Lower leg skin (tissue), 4 donors: Measurements from ENCODE around the gene CHL1. TPM values are rescaled to one million over a fixed set of nuclear protein-coding genes. Genes with fewer than 3 reads are reported as not detected.

Experiments
- DNase-seq, 2 donors: peaks; one replicate each; pipeline ENCODE4 v3.0.0-alpha.2; 2019; ENCODE audit warnings: low spot score in 2 of 2
- H3K4me3 ChIP-seq: fragments of 200-600 bp; sonication (generic); 2 replicates; pipeline ENCODE4 v1.5.1; 2017; ENCODE audit warnings: mild to moderate bottlenecking, low read depth; ENCODE audit not compliant: poor library complexity, severe bottlenecking
- CTCF ChIP-seq, 3 donors: fragments of 450-650 bp; IDR thresholded peaks; one replicate each; pipeline ENCODE4 v1.5.1; 2016; ENCODE audit warnings: antibody characterized with exemption in 3 of 3, mild to moderate bottlenecking in 3 of 3, moderate library complexity in 2 of 3
- POLR2A ChIP-seq, 2 donors: fragments of 450-650 bp; IDR thresholded peaks; one replicate each; pipeline ENCODE4 v1.6.1; 2016 to 2017; ENCODE audit warnings: antibody characterized with exemption in 2 of 2, mild to moderate bottlenecking in 1 of 2, moderate library complexity in 1 of 2
- WGBS, 2 donors: methylation state at CpG; one replicate each; pipeline ENCODE4 v1.1.5; 2018; 5-methylcytosine and 5-hydroxymethylcytosine counted together
- intact Hi-C: fragments of 100-400 bp; cut with DNase I; formaldehyde crosslinking; loops from one replicate; pipeline ENCODE4 v1.15.0; 2023; ENCODE audit warnings: low total_unique reads
- total RNA-seq, 4 donors: library from RNA; depleted of rRNA; stranded (reverse); fragments of >200 nt; gene quantifications; one replicate each; pipeline ENCODE4 v1.1.0, GENCODE V29; 2016

Gene CHL1
- total RNA-seq, 4 donors from 2014 or later = 32.7 to 53.1 (median 42.9) TPM

GRCh38 chr3:291646-292436 lies 95.3 kb downstream of the CHL1 start:
- intact Hi-C loops = no loop called here
- WGBS, 2 donors = 48% methylated on average over 5 of the region's 5 CpGs

GRCh38 chr3:294096-294495 lies 97.5 kb downstream of the CHL1 start:
- intact Hi-C loops = no loop called here
- 65 to 66% methylated on average over 8 of the region's 8 CpGs for WGBS, 2 donors
- no peak for TF ChIP-seq CTCF (IDR thresholded peaks at IDR 0.05)
- no peak for TF ChIP-seq POLR2A (IDR thresholded peaks at IDR 0.05)
- no peak overlapping the region for H3K4me3 ChIP-seq
- DNase-seq = no peak

More at GRCh38 chr3:291646-292436, 95.3 kb downstream of the CHL1 start:
- no peak overlapping the region for H3K4me3 ChIP-seq
- no peak for DNase-seq
- TF ChIP-seq POLR2A (IDR thresholded peaks at IDR 0.05) = no peak
- no peak for TF ChIP-seq CTCF (IDR thresholded peaks at IDR 0.05)

GRCh38 chr3:294581-294980 lies 98.0 kb downstream of the CHL1 start:
- WGBS, 2 donors = 63% methylated on average over 2 of the region's 2 CpGs
- intact Hi-C loops = no loop called here
- no peak for TF ChIP-seq POLR2A (IDR thresholded peaks at IDR 0.05)
- no peak for TF ChIP-seq CTCF (IDR thresholded peaks at IDR 0.05)
- DNase-seq = no peak
- no peak overlapping the region for H3K4me3 ChIP-seq

GRCh38 chr3:295166-295565 lies 98.6 kb downstream of the CHL1 start:
- H3K4me3 ChIP-seq = no peak overlapping the region
- DNase-seq = no peak
- intact Hi-C loops = no loop called here
- TF ChIP-seq CTCF (IDR thresholded peaks at IDR 0.05) = no peak
- TF ChIP-seq POLR2A (IDR thresholded peaks at IDR 0.05) = no peak
- WGBS, 2 donors = 70 to 73% methylated on average over 3 of the region's 3 CpGs

- 66 to 77% methylated on average over 3 of the region's 3 CpGs for WGBS, 2 donors
- TF ChIP-seq CTCF (IDR thresholded peaks at IDR 0.05) (no peak), POLR2A (IDR thresholded peaks at IDR 0.05) (no peak)
- intact Hi-C loops = no loop called here
- no peak for DNase-seq
- no peak overlapping the region for H3K4me3 ChIP-seq
Measured at GRCh38 chr3:297585-297984, 101.0 kb downstream of the CHL1 start.
